ENCODE results near the gene ASAP3. TPM values are rescaled to one million over a fixed set of nuclear protein-coding genes. Genes with fewer than 3 reads are reported as not detected.

ASAP3 gene
- total and polyA plus RNA-seq, 2 of the 4 experiments (the other 2 are of a cell fraction) = 18.6 to 18.8 TPM

GRCh38 chr1:23403355-23403734, 80.6 kb downstream of the ASAP3 start:
- no peak overlapping the region; the same call in 1 of the 2 replicates for H4K5ac ChIP-seq (ENCODE audit: low read depth, low read length)
- H3K4ac ChIP-seq (ENCODE audit: low read depth, low read length) = peak overlapping the region; percentile 77
- peak overlapping the region; percentile 54; the same call in 1 of the 2 replicates for H3K4me2 ChIP-seq (ENCODE audit: low read depth, low read length)
- H2AK5ac ChIP-seq (ENCODE audit: low read depth, low read length) = peak overlapping the region; percentile 69
- H3K56ac ChIP-seq (ENCODE audit: extremely low read depth, insufficient read depth, low read length) = peak overlapping the region; percentile 82
- H3K36me3 ChIP-seq (ENCODE audit: control insufficient read depth, insufficient read depth, low read length) = no peaks in the 10 kb centered on the region
- no peak overlapping the region for H3K9ac ChIP-seq (ENCODE audit: low read depth, low read length)
- 0 out of 2 replicates have a peak overlapping the region, but pooled peaks have one; percentile 61 for H3K14ac ChIP-seq (replicated peaks; ENCODE audit: low read depth, low read length)
- no peak for DNase-seq
- peak overlapping the region; percentile 87 for H2BK20ac ChIP-seq (ENCODE audit: low read depth, low read length)
- CTCF ChIA-PET = interaction anchor here (0.6 to 2.3 kb wide), 14 partner anchors 9 to 427 kb away, joined by 3 to 16 read pairs (median 6); partner anchors contain the start of genes HNRNPR and ZNF436
- peak overlapping the region; percentile 46; the same call in 1 of the 2 replicates for H3K23ac ChIP-seq (ENCODE audit: low read depth, low read length)
- H2AK9ac ChIP-seq (replicated peaks; ENCODE audit: low read depth, low read length, poor library complexity) = peak overlapping the region; percentile 87
- dilution Hi-C loops (cut with HindIII; ENCODE audit: low sequenced_read_pairs, unreplicated experiment) (no loop called here), intact Hi-C loops (cut with micrococcal nuclease) (loop anchor here (1.0 to 5.0 kb wide), 3 partner anchors 59 to 426 kb away; partner anchors contain the start of gene HNRNPR), in situ Hi-C loops (cut with MboI; ENCODE audit: low sequenced_read_pairs) (no loop called here)
- BruUV-seq (replicated peaks) = no TSS peak
- H3K27ac ChIP-seq (ENCODE audit: insufficient read depth, low read length) = peak overlapping the region; percentile 30
- no CpG with 5 or more reads among the region's 4 CpGs for whole genome bisulfite sequencing, 2 experiments (ENCODE audit: extremely low coverage in 2 of 2, insufficient read length in 1 of 2)
- peak overlapping the region in 1 of 2 experiments; percentile 68; a peak in 3 of 4 replicates for H4K8ac ChIP-seq (ENCODE audit: low read depth in 2 of 2, low read length in 2 of 2)
- no peaks in the 10 kb centered on the region for H3K27me3 ChIP-seq (ENCODE audit: control insufficient read depth, insufficient read depth, low read length)
- peak overlapping the region; percentile 61 for H4K91ac ChIP-seq (ENCODE audit: insufficient read depth, low read depth, low read length)
- no peak for TF ChIP-seq NFE2L2 (IDR thresholded peaks at IDR 0.05; ENCODE audit: low read depth, low read length)
- no peak for TF ChIP-seq CHD1 (IDR thresholded peaks at IDR 0.05; ENCODE audit: low read depth, low read length)
- no peak for TF ChIP-seq SMC3 (IDR thresholded peaks at IDR 0.05; ENCODE audit: low read depth, low read length)
- TF ChIP-seq RCOR1 (IDR thresholded peaks at IDR 0.05; ENCODE audit: insufficient replicate concordance, low read length) = no peak
- TF ChIP-seq, protein P1, sequence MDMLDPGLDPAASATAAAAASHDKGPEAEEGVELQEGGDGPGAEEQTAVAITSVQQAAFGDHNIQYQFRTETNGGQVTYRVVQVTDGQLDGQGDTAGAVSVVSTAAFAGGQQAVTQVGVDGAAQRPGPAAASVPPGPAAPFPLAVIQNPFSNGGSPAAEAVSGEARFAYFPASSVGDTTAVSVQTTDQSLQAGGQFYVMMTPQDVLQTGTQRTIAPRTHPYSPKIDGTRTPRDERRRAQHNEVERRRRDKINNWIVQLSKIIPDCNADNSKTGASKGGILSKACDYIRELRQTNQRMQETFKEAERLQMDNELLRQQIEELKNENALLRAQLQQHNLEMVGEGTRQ (IDR thresholded peaks at IDR 0.05; ENCODE audit: low read depth, low read length) = no peak
- no peak for TF ChIP-seq MXI1 (IDR thresholded peaks at IDR 0.05; ENCODE audit: borderline replicate concordance, low read depth, low read length)
- no peak for TF ChIP-seq CTCF (conservative IDR thresholded peaks at IDR 0.05; ENCODE audit: low read depth, low read length)
- TF ChIP-seq CEBPB (IDR thresholded peaks at IDR 0.05; ENCODE audit: low read depth, low read length) = no peak
- 0 out of 4 replicates have a peak, but pooled peaks cover 0 to 4% of the 10 kb centered on the region in 2 experiments for H3K79me1 ChIP-seq (ENCODE audit: low read depth in 1 of 2, low read length in 2 of 2)
- H3K9me1 ChIP-seq (ENCODE audit: insufficient read depth, low read length) = peaks cover 20% of the 10 kb centered on the region
- no peak overlapping the region for H3K4me3 ChIP-seq (ENCODE audit: insufficient read depth, low read depth, low read length)
- POLR2A ChIA-PET (ENCODE audit: unreplicated experiment) = interaction anchor here (1.0 kb wide), 2 partner anchors 8 to 35 kb away, joined by 4 to 19 read pairs; no protein-coding TSS in a partner anchor
- H2AFZ ChIP-seq (replicated peaks; ENCODE audit: low read length, poor library complexity) = peak overlapping the region; percentile 89
- H2BK15ac ChIP-seq (ENCODE audit: low read depth, low read length) = peak overlapping the region; percentile 58; the same call in 2 of the 3 replicates
- peak overlapping the region; percentile 54 for H2BK5ac ChIP-seq (ENCODE audit: low read depth, low read length, poor library complexity, severe bottlenecking)
- ATAC-seq (ENCODE audit: low read depth) = no peak; the same call in 1 of the 2 replicates
- peaks cover 3% of the 10 kb centered on the region; the same call in 1 of the 2 replicates for H4K20me1 ChIP-seq (ENCODE audit: insufficient read depth, low read length)
- peaks cover 21% of the 10 kb centered on the region for H3K4me1 ChIP-seq (ENCODE audit: control insufficient read depth, insufficient read depth, low read length)
- no peaks in the 10 kb centered on the region for H3K9me3 ChIP-seq (ENCODE audit: control insufficient read depth, insufficient read depth, low read length)
- H2BK120ac ChIP-seq (ENCODE audit: low read depth, low read length) = peak overlapping the region; percentile 86
- no peak overlapping the region for H3K18ac ChIP-seq (ENCODE audit: low read depth, low read length)
